Astrocyte (in vitro differentiated cells and primary cell): ENCODE measurements around the gene CLPX.

Source experiments
- EZH2 ChIP-seq: IDR thresholded peaks from 2 replicates; pipeline ENCODE4 v1.6.1; 2012; ENCODE audit warnings: mild to moderate bottlenecking, low read length, inconsistent platforms; ENCODE audit not compliant: insufficient read depth
- TF ChIP-seq, protein P1 (sequence below): IDR thresholded peaks from 2 replicates; pipeline ENCODE4 v1.5.1; 2011; ENCODE audit warnings: low read depth, mild to moderate bottlenecking, inconsistent platforms, low read length, moderate library complexity; ENCODE audit not compliant: insufficient read depth

DNA sequence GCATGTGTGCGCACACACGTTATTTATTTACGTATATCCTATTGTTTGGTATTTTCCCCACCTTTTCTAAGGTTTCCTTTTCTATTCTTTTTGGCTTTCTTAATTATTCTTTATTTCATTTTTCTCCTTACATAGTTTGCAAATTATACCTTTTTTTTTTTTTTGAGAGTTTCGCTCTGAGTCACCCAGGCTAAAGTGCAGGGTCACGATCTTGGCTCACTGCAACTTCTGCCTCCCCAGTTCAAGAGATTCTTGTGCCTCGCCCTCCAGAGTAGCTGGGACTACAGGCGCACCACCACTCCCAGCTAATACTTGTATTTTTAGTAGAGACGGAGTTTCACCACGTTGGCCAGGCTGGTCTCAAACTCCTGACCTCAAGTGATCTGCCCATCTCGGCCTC lies 46.2 kb upstream of the CLPX start:
- no peak for TF ChIP-seq EZH2
- TF ChIP-seq, protein P1, sequence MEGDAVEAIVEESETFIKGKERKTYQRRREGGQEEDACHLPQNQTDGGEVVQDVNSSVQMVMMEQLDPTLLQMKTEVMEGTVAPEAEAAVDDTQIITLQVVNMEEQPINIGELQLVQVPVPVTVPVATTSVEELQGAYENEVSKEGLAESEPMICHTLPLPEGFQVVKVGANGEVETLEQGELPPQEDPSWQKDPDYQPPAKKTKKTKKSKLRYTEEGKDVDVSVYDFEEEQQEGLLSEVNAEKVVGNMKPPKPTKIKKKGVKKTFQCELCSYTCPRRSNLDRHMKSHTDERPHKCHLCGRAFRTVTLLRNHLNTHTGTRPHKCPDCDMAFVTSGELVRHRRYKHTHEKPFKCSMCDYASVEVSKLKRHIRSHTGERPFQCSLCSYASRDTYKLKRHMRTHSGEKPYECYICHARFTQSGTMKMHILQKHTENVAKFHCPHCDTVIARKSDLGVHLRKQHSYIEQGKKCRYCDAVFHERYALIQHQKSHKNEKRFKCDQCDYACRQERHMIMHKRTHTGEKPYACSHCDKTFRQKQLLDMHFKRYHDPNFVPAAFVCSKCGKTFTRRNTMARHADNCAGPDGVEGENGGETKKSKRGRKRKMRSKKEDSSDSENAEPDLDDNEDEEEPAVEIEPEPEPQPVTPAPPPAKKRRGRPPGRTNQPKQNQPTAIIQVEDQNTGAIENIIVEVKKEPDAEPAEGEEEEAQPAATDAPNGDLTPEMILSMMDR: no peak
